Mammary epithelial cell (primary cell): ENCODE results near the gene ATRIP.

Experiments
- CTCF ChIP-seq, 2 donors: IDR thresholded peaks in 1 of 2; conservative IDR thresholded peaks in 1 of 2; 2 replicates each; pipeline ENCODE4 v1.5.1; 2011 to 2012; ENCODE audit warnings: inconsistent platforms in 2 of 2, low read length in 2 of 2, mild to moderate bottlenecking in 2 of 2, control low read depth in 1 of 2, low read depth in 1 of 2; ENCODE audit not compliant: insufficient read depth in 1 of 2; ENCODE audit errors: extremely low read depth in 1 of 2
- EZH2 ChIP-seq: IDR thresholded peaks from 2 replicates; pipeline ENCODE4 v1.6.1; 2012; ENCODE audit warnings: low read length, inconsistent platforms, borderline replicate concordance

- no peak for TF ChIP-seq CTCF (conservative IDR thresholded peaks at IDR 0.05 in 1 of 2, IDR thresholded peaks at IDR 0.05 in 1 of 2; ENCODE audit: extremely low read depth in 1 of 2, insufficient read depth in 1 of 2, low read depth in 1 of 2, low read length in 2 of 2)
- no peak for TF ChIP-seq EZH2
These were observed 48.5 kb upstream of the ATRIP start for GRCh38 chr3:48397767-48398681.
